Lower lobe of right lung (tissue), 2 donors: Measurements from ENCODE around the gene BACH2. TPM values are rescaled to one million over a fixed set of nuclear protein-coding genes. Genes with fewer than 3 reads are reported as not detected.
"Not testable (repeated sequence)": the region's sequence is repeated elsewhere in the genome, so short reads cannot be mapped to it uniquely, and the experiment has no call there.

Experiments used
- ATAC-seq, 2 donors: fragments of 200-7000 bp; cut with Tn5 transposase; one replicate each; pipeline ENCODE4 v1.9.1; 2020 to 2022; ENCODE audit warnings: mild to moderate bottlenecking in 2 of 2, moderate library complexity in 2 of 2
- DNase-seq: peaks from one replicate; pipeline ENCODE4 v3.0.0-alpha.2; 2020
- H3K27ac ChIP-seq: fragments of 200-600 bp; one replicate; pipeline ENCODE4 v1.8.0; 2022
- H3K27me3 ChIP-seq: fragments of 200-600 bp; one replicate; pipeline ENCODE4 v1.8.0; 2022; ENCODE audit warnings: low read depth
- H3K36me3 ChIP-seq: fragments of 200-600 bp; one replicate; pipeline ENCODE4 v1.8.0; 2022; ENCODE audit warnings: mild to moderate bottlenecking
- H3K4me1 ChIP-seq: fragments of 200-600 bp; one replicate; pipeline ENCODE4 v1.8.0; 2022
- H3K4me3 ChIP-seq: fragments of 200-600 bp; one replicate; pipeline ENCODE4 v1.8.0; 2022; ENCODE audit warnings: mild to moderate bottlenecking
- H3K9me3 ChIP-seq: fragments of 200-600 bp; one replicate; pipeline ENCODE4 v1.8.0; 2022
- CTCF ChIP-seq: fragments of 200-600 bp; IDR thresholded peaks from one replicate; pipeline ENCODE4 v1.8.0; 2022; ENCODE audit warnings: antibody characterized with exemption, mild to moderate bottlenecking
- intact Hi-C: fragments of 100-400 bp; cut with DNase I; formaldehyde crosslinking; loops from one replicate; pipeline ENCODE4 v1.11.0; 2022
- total RNA-seq: library from RNA; stranded (reverse); fragmentation: NEBNext Ultra II Directional; extraction: Animal tissue kit (Norgen Biotek cat#: 25700); gene quantifications from one replicate; pipeline ENCODE4 v1.2.1, GENCODE V29; 2021
- donor health status: DM: no; HTN: yes; CAD: no; lungs with severe emphysema.

BACH2 gene
- total RNA-seq, 1 donor from 2014 or later = 6.3 TPM

- H3K9me3 ChIP-seq = no peaks in the 10 kb centered on the region
- no peaks in the 10 kb centered on the region for H3K36me3 ChIP-seq
- H3K4me3 ChIP-seq = no peak overlapping the region
- ATAC-seq (no peak), DNase-seq (no peak)
- intact Hi-C loops = no loop called here
- no peaks in the 10 kb centered on the region for H3K27me3 ChIP-seq
- no peak for TF ChIP-seq CTCF
- H3K4me1 ChIP-seq = no peaks in the 10 kb centered on the region
- H3K27ac ChIP-seq = no peak overlapping the region
Observed at GRCh38 chr6:90038961-90039653, 257.5 kb downstream of the BACH2 start.

GRCh38 chr6:90036963-90037362 lies 259.7 kb downstream of the BACH2 start:
- no peak overlapping the region for H3K27ac ChIP-seq
- H3K9me3 ChIP-seq = no peaks in the 10 kb centered on the region
- TF ChIP-seq CTCF = no peak
- intact Hi-C loops = no loop called here
- no peaks in the 10 kb centered on the region for H3K4me1 ChIP-seq
- no peaks in the 10 kb centered on the region for H3K27me3 ChIP-seq
- ATAC-seq (no peak), DNase-seq (no peak)
- H3K4me3 ChIP-seq = no peak overlapping the region
- no peaks in the 10 kb centered on the region for H3K36me3 ChIP-seq

- TF ChIP-seq CTCF = no peak
Observed at GRCh38 chr6:90035047-90035723, 261.5 kb downstream of the BACH2 start.

GRCh38 chr6:90033746-90034271 lies 262.8 kb downstream of the BACH2 start:
- no peaks in the 10 kb centered on the region for H3K9me3 ChIP-seq
- no peaks in the 10 kb centered on the region for H3K4me1 ChIP-seq
- H3K4me3 ChIP-seq = no peak overlapping the region
- no peak overlapping the region for H3K27ac ChIP-seq
- TF ChIP-seq CTCF = no peak
- ATAC-seq = no peak
- no peak for DNase-seq
- H3K36me3 ChIP-seq = no peaks in the 10 kb centered on the region
- intact Hi-C loops = no loop called here
- H3K27me3 ChIP-seq = no peaks in the 10 kb centered on the region

More at GRCh38 chr6:90035047-90035723, 261.5 kb downstream of the BACH2 start:
- Histone ChIP-seq H3K27ac (no peak overlapping the region), H3K9me3 (no peaks in the 10 kb centered on the region), H3K4me3 (no peak overlapping the region), H3K27me3 (no peaks in the 10 kb centered on the region), H3K4me1 (no peaks in the 10 kb centered on the region), H3K36me3 (no peaks in the 10 kb centered on the region)
- DNase-seq = no peak
- no peak for ATAC-seq
- intact Hi-C loops = no loop called here

GRCh38 chr6:90032489-90033212 lies 264.0 kb downstream of the BACH2 start:
- H3K4me1 ChIP-seq, DNase-seq, H3K4me3 ChIP-seq, H3K36me3 ChIP-seq, H3K9me3 ChIP-seq, intact Hi-C loops, H3K27me3 ChIP-seq, ATAC-seq, H3K27ac ChIP-seq: not testable (repeated sequence)
